Esophagus squamous epithelium (tissue), 4 donors: ENCODE results near the gene METTL24.

Experiments
- CTCF ChIP-seq, 6 experiments: fragments of 450-650 bp in 4 of 6; fragments of 200-600 bp in 2 of 6; sonication (generic) in 2 of 6; IDR thresholded peaks; one replicate each; pipeline ENCODE4 v1.5.1; 2016 to 2019; ENCODE audit warnings: antibody characterized with exemption in 6 of 6, mild to moderate bottlenecking in 4 of 6, moderate library complexity in 4 of 6
- POLR2A ChIP-seq, 4 donors: fragments of 450-650 bp; IDR thresholded peaks; one replicate each; pipeline ENCODE4 v1.6.1; 2017; ENCODE audit warnings: antibody characterized with exemption in 4 of 4, mild to moderate bottlenecking in 4 of 4, moderate library complexity in 3 of 4

GRCh38 chr6:110283657-110284056, 74.5 kb downstream of the METTL24 start:
- no peak for TF ChIP-seq CTCF (IDR thresholded peaks at IDR 0.05)
- TF ChIP-seq POLR2A (IDR thresholded peaks at IDR 0.05) = no peak
